ENCODE data around the gene ABHD12. TPM values are rescaled to one million over a fixed set of nuclear protein-coding genes. Genes with fewer than 3 reads are reported as not detected.

ABHD12 gene
- polyA plus RNA-seq, 1 experiment: 25.0 TPM

- CTCF ChIA-PET: interaction anchor here (1.2 kb wide), 1 partner anchor 27 kb away, joined by 5 read pairs; no protein-coding TSS in a partner anchor
- no peak for TF ChIP-seq CTCF (IDR thresholded peaks at IDR 0.05; ENCODE audit: insufficient read depth, low read depth, low read length)
- POLR2A ChIA-PET: no interaction called here
- no peak for DNase-seq (ENCODE audit: low read depth)
- no peaks in the 10 kb centered on the region for H3K27me3 ChIP-seq (ENCODE audit: control insufficient read depth, insufficient read depth, low read length)
- H3K36me3 ChIP-seq (ENCODE audit: control insufficient read depth, insufficient read depth, low read length): peaks cover 2% of the 10 kb centered on the region
- no peak overlapping the region for H3K4me3 ChIP-seq (ENCODE audit: low read depth, low read length)
Observed at GRCh38 chr20:25321262-25321831, 69.3 kb downstream of the ABHD12 start.

- no peak for TF ChIP-seq CTCF (IDR thresholded peaks at IDR 0.05; ENCODE audit: insufficient read depth, low read depth, low read length)
- ChIA-PET POLR2A (interaction anchor here (0.6 kb wide), 1 partner anchor 117 kb away, joined by 3 read pairs; no protein-coding TSS in a partner anchor), CTCF (interaction anchor here (1.0 kb wide), 1 partner anchor 10 kb away, joined by 3 read pairs; no protein-coding TSS in a partner anchor)
- DNase-seq (ENCODE audit: low read depth): no peak
- Histone ChIP-seq H3K36me3 (ENCODE audit: control insufficient read depth, insufficient read depth, low read length) (peaks cover 2% of the 10 kb centered on the region), H3K4me3 (ENCODE audit: low read depth, low read length) (no peak overlapping the region), H3K27me3 (ENCODE audit: control insufficient read depth, insufficient read depth, low read length) (no peaks in the 10 kb centered on the region)
Observed at GRCh38 chr20:25320035-25320800, 70.4 kb downstream of the ABHD12 start.

GRCh38 chr20:25319241-25320034 lies 71.2 kb downstream of the ABHD12 start:
- no peaks in the 10 kb centered on the region for H3K27me3 ChIP-seq (ENCODE audit: control insufficient read depth, insufficient read depth, low read length)
- DNase-seq (ENCODE audit: low read depth): no peak
- ChIA-PET CTCF (interaction anchor here (1.0 kb wide), 1 partner anchor 11 kb away, joined by 3 read pairs; no protein-coding TSS in a partner anchor), POLR2A (interaction anchor here (0.6 kb wide), 2 partner anchors 8 to 118 kb away, joined by 3 read pairs; no protein-coding TSS in a partner anchor)
- peaks cover 2% of the 10 kb centered on the region for H3K36me3 ChIP-seq (ENCODE audit: control insufficient read depth, insufficient read depth, low read length)
- no peak for TF ChIP-seq CTCF (IDR thresholded peaks at IDR 0.05; ENCODE audit: insufficient read depth, low read depth, low read length)
- no peak overlapping the region for H3K4me3 ChIP-seq (ENCODE audit: low read depth, low read length)

- DNase-seq (ENCODE audit: low read depth): no peak
- ChIA-PET CTCF (no interaction called here), POLR2A (no interaction called here)
- Histone ChIP-seq H3K36me3 (ENCODE audit: control insufficient read depth, insufficient read depth, low read length) (peaks cover 2% of the 10 kb centered on the region), H3K4me3 (ENCODE audit: low read depth, low read length) (no peak overlapping the region), H3K27me3 (ENCODE audit: control insufficient read depth, insufficient read depth, low read length) (no peaks in the 10 kb centered on the region)
- TF ChIP-seq CTCF (IDR thresholded peaks at IDR 0.05; ENCODE audit: insufficient read depth, low read depth, low read length): no peak
Observed at GRCh38 chr20:25318471-25319240, 72.0 kb downstream of the ABHD12 start.

All from BJ (cell line).